NCI-H226 (cell line): Measurements from ENCODE around the gene GOT2.
"Not testable (repeated sequence)": the region's sequence is repeated elsewhere in the genome, so short reads cannot be mapped to it uniquely, and the experiment has no call there.

Experiments used
- DNase-seq: peaks from one replicate; pipeline ENCODE4 v3.0.0-alpha.2; 2015

The GOT2 gene

DNA sequence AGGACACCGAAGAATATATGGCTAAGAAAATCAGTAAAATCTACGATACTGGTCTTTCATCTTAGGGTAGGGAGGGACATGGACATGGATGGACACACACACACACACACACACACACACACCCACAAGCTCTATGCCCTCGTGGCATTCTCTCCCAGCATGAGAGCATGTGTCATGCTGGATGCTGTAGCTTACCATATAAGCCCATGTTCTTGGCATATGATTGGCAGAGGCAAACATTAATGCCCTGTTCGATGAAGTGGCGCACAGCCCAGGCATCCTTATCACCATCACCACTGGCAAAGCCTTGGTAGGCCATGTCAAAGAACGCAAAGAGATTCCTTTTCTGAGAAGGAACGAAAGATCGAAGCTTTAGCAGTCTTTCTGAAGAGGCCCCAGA lies 17.6 kb downstream of the GOT2 start:
- no peak for DNase-seq

DNA sequence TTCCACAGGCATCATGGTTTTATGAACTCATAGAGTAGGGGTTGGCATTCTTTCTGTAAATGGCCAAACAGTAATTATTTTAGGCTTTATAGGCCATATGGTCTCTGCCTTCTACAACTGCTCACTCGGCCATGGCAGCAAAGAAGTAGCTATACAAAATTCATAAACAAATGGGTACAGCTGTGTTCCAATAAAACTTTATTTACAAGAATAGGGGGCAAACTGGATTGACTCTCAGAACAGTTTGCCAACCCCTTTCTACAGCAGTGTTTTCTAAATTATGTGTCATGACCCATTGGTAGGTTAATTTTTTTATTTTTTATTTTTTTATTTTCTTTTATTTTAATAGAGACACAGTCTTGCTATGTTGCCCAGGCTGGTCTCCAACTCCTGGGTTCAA lies 20.4 kb downstream of the GOT2 start:
- DNase-seq = no peak

DNA sequence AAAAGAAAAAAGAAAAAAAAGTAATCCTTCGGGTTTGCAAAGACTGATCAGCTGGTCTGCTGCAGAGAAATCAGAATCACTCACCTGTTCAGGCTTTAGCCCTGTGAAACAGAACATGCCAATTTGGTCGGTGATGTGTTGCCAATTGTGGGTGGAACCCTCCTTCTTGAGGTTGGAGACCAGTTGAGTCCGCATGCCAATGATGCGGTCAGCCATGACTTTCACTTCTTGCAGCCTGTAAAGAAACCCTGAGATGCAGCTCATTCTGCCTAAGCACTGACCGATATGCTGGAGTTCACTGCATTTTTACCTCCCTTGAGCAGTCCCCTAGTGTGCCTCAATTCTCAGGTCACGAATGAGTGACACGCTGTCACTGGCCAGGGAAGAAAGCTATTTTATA lies 24.8 kb downstream of the GOT2 start:
- DNase-seq = no peak

DNA sequence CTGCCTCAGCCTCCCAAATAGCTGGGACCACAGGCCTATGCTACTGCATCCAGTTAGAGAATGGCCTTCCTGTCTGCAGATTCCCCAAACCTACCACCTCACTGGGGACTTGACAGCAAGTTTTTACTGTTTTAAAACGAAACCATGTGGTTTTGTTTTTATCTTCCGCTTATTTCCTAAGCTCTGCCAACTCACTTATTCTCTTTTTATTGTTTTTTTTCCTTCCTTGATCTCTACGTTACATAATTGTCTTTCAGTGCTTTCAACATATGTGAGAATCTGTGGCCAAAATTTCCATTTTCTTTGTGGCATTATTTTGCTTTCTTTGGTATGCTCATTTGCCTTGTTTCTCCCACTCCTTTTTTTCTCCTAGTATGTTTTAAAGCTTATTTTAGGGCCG lies 35.0 kb downstream of the GOT2 start:
- DNase-seq = no peak

DNA sequence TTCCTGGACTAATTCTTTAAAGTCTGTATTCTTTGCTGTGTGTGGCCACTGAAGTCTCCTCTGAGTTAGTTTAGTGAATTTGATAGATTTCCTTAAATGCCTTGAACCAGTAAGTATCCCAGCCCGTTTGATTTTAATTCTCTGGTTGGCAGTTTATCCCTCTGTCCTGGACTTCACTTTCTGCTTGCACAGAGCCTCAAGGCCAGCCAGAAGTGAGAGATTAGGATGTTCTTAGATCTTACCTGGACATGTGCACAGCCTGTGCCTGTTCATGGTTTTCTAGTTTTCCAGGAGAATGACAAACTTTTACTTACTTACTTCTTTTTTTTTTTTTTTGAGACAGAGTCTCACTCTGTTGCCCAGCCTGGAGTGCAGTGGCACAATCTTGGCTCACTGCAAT lies 38.7 kb downstream of the GOT2 start:
- DNase-seq = no peak

DNA sequence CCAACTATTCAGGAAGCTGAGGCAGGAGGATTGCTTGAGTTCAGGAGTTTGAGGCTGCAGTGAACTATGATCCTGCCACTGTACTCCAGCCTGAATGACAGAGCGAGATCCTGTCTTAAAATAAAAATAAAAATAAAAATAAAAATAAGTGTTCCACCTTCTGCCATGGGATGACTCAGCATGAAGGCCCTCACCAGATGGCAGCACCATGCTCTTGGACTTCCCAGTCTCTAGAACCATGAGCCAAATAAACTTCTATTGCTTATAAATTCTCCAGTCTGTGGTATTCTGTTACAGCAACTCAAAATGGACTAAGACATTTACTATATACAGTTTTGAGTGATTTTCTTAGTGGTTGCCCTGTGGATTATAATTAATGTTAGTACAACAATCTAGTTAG lies 41.7 kb downstream of the GOT2 start:
- DNase-seq = no peak

DNA sequence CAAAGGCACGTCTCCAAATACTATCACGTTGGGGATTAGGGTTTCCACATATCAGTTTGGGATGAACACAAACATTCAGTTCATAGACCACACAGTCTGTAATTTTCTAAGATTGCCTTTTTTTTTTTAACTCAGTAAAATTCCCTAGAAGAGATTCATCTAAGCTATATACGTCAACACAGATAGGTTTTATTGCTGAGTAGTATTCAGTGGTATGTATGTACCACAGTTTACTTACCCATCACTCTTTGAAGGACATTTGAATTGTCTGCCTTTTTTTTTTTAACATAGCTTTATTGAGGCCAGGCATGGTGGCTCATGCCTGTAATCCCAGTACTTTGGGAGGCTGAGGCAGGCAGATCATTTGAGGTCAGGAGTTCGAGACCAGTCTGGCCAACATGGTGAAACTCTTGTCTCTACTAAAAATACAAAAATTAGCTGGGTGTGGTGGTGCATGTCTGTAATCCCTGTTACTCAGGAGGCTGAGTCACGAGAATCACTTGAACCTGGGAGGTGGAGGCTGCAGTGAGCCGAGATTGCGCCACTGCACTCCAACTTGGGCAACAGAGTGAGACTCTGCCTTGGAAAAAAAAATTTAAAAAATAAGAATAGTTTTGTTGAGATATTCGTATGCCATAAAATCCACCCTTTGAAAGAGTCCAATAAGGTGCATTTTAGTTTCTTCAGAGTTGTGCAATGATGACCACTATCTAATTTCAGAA lies 47.0 kb downstream of the GOT2 start:
- DNase-seq = not testable (repeated sequence)

DNA sequence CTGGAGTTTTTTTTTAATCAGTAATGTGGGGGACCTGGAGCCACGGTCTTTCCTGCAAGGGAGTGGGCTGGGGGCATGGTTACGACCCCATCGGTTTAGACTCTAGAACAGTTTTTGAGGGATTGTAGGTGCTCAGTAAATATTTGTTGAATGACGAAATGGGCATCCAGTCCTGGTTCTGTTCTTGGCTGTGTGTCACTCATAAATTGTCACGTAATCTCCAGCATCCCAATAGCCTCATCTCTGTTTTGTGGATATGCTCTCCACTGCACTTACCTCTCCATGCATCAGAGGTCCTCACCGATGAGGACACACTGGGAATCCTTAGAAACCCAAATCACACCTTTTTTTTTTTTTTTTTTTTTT lies 49.0 kb downstream of the GOT2 start:
- no peak for DNase-seq

DNA sequence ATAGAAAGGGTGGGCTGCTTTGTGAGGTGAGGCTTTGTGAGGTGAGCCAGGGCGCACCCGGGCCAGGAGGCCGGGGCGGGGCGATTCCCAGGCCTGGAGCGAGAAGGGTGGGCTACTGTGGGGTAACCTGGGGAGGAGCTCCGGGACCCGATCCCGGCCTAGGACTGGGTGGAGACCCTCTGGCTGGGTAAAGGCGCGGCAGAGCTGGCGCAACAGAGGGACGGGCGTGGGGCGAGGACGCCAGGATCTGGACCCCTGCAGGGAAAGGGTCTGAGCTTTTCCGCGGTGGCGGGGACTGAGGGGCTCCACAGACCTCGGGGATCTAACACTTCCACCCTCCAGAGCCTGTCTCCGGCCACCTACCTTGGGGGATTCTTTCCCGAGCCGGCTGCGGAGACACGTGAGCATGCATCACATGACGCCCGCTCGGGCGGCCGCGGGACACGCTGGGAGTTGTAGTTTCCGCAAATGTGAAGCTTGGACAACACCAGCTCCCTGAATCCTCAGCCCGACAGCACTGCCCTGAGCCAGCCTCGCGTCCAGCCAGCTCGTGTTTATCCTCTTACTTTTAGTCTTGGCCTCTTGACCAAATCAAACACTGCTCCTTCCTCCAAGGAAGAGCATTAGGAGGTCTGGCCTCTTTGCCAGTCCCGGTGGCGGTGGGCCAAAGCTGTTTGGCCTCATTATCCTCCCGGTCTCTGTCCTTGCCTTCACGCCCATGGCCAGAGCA lies 49.6 kb downstream of the GOT2 start, which contains the start of gene SLC38A7:
SLC38A7 (minus strand) TSS at position 417 of the 730 bp plus-strand sequence. CDS start 4,644 bp downstream, outside the sequence.
- peak; percentile 74 for DNase-seq

DNA sequence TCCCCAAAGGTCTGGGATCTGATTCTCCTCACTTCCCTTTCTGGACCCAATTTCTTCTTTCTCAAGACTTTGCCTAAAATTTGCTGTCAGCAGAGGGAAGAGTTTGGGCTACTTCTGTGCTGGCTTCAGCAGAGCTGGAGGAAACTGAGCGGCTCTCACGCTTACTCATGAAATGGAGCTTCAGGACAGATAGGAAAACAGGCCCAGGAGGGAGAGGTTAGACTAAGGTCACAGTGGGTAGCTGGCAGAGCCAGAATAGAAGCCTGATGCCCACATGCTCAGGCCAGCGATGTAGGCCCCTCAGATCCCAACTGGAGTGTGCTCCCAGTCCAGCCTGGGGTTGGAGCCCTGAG lies 50.1 kb downstream of the GOT2 start:
- DNase-seq = no peak

DNA sequence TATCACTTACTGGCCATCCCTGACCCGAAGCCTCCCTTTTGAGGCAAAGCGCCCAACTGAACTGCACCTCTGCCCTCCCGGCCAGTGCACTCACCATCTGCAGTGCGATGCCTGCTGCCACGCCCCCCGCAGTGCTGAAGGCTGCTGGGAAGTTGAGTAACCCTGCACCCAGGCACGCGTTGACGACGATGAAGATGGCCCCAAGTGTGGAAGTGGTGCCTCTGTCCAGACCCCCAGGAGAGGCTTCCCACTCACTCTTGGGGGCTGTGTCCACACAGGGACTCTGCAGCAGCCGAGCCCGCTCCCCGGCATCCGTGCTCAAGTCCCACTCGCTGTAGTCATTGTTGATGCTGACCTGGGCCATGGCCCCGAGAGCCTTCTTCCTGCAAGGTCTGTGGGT lies 54.4 kb downstream of the GOT2 start:
- DNase-seq = no peak

DNA sequence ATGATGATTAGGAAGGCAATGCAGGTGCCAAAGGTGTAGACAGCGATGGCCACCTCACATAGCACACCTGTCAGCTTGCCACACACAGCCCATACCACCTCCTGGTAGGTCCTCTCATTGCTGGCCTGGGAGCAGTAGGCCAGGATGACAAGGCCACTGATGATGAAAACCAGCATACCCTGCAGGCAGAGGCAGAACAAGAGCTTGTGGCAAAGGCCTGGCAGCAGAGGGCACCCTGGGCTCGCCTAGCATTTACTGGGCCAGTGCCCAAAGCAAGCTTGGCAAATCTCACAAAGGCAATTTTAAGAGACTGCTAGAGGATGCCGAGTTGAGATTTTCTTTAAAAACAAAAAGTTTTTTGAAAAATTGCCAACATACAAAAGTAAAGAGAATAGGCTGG lies 55.4 kb downstream of the GOT2 start:
- DNase-seq = peak; percentile 13

DNA sequence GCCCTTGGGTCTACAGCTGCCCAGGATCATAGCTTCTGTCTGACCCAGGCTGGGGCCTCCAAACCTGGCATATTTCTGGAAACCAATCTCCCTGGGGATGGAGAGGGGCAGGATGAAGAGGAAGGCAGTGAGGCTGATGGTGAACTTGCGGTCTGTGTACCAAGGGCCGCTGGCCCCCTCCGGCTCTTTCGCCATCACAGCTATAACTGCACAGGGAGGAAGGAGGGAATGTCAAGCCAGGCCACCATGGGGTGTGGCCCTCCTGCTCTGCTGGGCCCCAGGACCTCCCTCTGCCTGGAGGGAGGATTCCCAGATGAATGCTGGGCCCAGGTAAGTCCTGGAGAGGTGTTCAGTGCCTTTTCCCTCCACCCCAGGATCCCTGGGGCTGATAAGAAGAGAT lies 55.8 kb downstream of the GOT2 start:
- DNase-seq = no peak

DNA sequence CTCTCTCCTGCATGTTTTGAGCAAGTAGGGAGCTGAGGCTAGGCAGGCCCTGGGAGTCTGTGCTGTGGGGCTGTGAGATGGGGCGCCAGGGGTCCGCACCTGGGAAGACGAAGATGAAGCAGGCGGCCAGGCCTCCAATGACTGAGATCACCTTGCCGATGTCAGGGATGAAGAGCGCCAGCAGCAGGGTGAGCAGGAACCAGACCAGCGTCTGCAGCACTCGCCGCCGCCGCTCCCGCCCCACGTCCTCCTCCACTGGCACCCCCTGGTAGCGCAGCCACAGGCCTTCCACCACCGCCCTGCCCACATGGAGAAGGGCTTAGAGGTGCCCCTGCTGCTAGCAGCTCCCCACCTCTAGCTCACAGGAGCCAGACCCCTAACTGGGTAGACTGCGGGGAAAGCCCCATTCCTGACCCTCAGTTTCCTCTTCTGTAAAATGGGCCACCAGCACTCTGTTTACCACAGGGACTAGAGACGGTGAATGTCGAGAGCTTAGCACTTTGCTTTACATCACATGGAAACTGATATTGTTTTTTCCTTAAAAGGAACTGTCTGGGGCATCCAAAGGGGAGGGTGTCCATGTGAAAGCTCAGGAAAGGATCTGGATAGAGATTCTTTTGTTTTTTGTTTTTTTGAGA lies 63.1 kb downstream of the GOT2 start:
- DNase-seq = no peak

DNA sequence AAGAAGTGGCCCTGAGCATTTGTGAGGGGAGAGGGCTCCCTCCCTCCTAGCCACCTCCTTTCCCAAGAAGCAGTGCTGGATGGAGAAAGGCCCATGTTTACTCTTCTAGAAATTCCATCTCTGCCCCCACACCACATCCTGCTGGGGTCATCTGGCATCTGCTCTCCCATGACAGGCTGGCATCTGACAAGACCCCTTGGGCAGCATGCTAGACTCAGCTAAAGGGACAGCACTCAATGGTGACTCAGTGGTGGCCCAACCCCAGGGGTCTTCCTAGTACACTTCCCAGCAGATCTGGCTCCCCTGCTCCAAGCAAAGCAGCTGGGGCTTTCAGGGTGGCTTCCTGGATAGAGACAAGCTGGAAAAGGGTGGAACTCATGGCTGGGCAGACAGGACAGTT lies 63.9 kb downstream of the GOT2 start:
- DNase-seq = no peak

DNA sequence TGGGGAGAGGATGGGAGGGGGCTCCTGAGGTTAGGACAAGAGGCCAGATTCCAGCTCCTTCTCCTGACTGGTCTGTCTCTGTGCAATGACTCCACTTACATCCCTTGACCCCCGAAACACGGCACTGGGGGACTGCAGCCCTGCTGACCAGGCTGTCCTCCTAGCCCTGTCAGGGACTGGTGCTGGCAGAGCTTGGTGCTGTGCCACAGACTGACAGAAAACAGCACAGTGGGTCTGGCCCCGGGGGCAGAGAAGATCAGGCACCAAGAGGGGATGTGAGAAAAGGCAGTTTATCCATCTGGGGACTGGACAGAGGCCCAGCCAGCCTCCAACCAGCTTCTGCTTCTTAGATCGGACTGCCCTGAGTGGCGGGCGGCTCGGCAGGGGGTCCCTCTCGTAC lies 68.9 kb downstream of the GOT2 start:
- no peak for DNase-seq

DNA sequence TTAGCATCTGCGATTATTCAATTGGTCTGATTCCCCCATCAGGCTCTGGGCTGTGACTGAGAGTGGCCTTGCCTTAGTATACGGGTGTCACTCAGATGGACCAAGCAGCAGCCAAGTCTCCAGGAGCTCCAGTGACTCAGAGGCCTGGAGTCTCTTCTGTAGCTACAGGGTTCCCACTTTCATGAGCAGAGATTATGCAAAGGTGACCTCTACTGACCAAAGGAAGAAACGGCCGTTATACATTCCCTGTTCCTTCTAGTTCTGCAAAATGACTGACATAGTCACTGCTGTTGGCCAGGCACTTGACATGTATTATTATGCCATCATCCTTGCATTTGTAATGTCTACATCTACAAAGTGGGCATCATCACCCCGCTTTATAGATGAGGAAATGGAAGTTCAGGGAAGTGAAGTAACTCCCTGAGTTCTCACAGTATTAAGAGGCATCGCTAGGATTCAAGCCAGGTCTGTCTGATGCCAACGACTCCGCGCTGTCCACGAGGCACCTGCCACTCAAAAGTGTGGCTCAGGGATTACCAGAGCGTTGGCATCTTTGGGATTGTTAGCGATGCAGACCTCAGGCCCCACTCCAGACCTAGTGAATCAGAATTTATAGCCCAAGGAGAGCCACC lies 72.8 kb downstream of the GOT2 start:
- peak; percentile 75 for DNase-seq

DNA sequence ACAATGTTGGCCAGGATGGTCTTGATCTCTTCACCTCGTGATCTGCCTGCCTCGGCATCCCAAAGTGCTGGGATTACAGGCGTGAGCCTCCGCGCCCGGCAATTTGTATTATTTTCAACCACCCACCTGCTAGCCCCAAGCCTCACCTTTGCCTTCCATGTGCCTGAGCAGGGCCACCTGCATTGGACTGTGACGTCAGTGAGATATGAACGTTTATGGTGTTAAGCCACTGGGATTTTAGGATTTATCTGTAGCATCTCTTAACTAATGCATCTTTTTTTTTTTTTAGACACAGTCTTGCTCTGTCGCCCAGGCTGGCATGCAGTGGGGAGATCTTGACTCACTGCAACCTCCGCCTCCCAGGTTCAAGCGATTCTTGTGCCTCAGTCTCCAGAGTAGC lies 74.2 kb downstream of the GOT2 start:
- DNase-seq = not testable (repeated sequence)

DNA sequence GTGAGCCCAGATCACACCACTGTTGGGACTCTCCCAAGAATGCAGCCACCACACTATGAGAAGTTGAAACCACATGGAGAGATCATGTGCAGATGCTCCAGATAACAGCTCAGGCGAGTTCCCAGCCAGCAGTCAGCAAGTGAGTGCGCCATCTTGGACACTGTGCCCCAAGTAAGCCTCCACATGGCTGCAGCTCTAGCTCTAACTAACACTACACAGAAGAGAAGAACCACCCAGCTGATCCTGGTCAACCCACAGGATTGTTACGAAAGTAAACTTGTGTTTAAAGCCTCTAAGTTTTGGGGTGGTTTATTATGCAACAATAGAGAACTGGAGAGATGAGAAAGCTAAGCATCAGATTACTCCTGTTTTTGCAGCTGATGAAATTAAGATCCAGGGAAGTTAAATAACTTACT lies 75.3 kb downstream of the GOT2 start:
- no peak for DNase-seq
